Activated CD8-positive, alpha-beta memory T cell treated with anti-CD3 and anti-CD28 coated beads, Interleukin-2, amount 50 U/mL, for 1 hour (primary cell): ENCODE results near the gene RASAL1.

ENCODE experiments used
- DNase-seq: peaks from one replicate; pipeline ENCODE4 v3.0.0-alpha.2; 2020; ENCODE audit errors: extremely low read depth

Gene RASAL1

GRCh38 chr12:113097716-113098440 is 37.7 kb downstream of the RASAL1 start:
- no peak for DNase-seq

GRCh38 chr12:113096675-113097461 is 38.7 kb downstream of the RASAL1 start:
- no peak for DNase-seq

GRCh38 chr12:113095405-113095804 is 40.2 kb downstream of the RASAL1 start:
- DNase-seq = no peak

- no peak for DNase-seq
These were observed 40.8 kb downstream of the RASAL1 start for GRCh38 chr12:113094738-113095137.

GRCh38 chr12:113093409-113094101 is 42.0 kb downstream of the RASAL1 start:
- no peak for DNase-seq

GRCh38 chr12:113092607-113093408 is 42.8 kb downstream of the RASAL1 start:
- no peak for DNase-seq

GRCh38 chr12:113091506-113091905 is 44.1 kb downstream of the RASAL1 start:
- no peak for DNase-seq

GRCh38 chr12:113090740-113091139 is 44.8 kb downstream of the RASAL1 start:
- no peak for DNase-seq

GRCh38 chr12:113089839-113090238 is 45.7 kb downstream of the RASAL1 start:
- no peak for DNase-seq

- no peak for DNase-seq
These were observed 46.4 kb downstream of the RASAL1 start for GRCh38 chr12:113088971-113089756.

GRCh38 chr12:113088037-113088436 is 47.5 kb downstream of the RASAL1 start:
- no peak for DNase-seq

GRCh38 chr12:113087193-113087592 is 48.4 kb downstream of the RASAL1 start:
- DNase-seq = no peak

GRCh38 chr12:113086249-113087164 is 49.1 kb downstream of the RASAL1 start:
- no peak for DNase-seq

GRCh38 chr12:113083863-113084435 is 51.6 kb downstream of the RASAL1 start:
- no peak for DNase-seq

- DNase-seq = no peak
These were observed 52.9 kb downstream of the RASAL1 start for GRCh38 chr12:113082486-113083148.

GRCh38 chr12:113081873-113082272 is 53.7 kb downstream of the RASAL1 start:
- no peak for DNase-seq

- no peak for DNase-seq
These were observed 57.7 kb downstream of the RASAL1 start for GRCh38 chr12:113077859-113078255.

GRCh38 chr12:113077057-113077858 is 58.3 kb downstream of the RASAL1 start:
- DNase-seq = no peak
